Mucosa of descending colon (tissue), 3 donors: ENCODE results near the gene USP36. TPM values are rescaled to one million over a fixed set of nuclear protein-coding genes. Genes with fewer than 3 reads are reported as not detected.
"Not testable (repeated sequence)": the region's sequence is repeated elsewhere in the genome, so short reads cannot be mapped to it uniquely, and the experiment has no call there.

ENCODE experiments used
- ATAC-seq: fragments of 200-7000 bp; cut with Tn5 transposase; one replicate; pipeline ENCODE4 v1.9.1; 2020; ENCODE audit warnings: mild to moderate bottlenecking, moderate library complexity
- DNase-seq, 3 donors: peaks; one replicate each; pipeline ENCODE4 v3.0.0-alpha.2; 2020
- H3K36me3 ChIP-seq: fragments of 200-600 bp; one replicate; pipeline ENCODE4 v1.8.0; 2021; ENCODE audit warnings: low read depth, mild to moderate bottlenecking
- H3K4me1 ChIP-seq: fragments of 200-600 bp; one replicate; pipeline ENCODE4 v1.8.0; 2021; ENCODE audit warnings: low read depth, mild to moderate bottlenecking
- H3K4me3 ChIP-seq: fragments of 200-600 bp; one replicate; pipeline ENCODE4 v1.8.0; 2021; ENCODE audit warnings: mild to moderate bottlenecking
- H3K9me3 ChIP-seq: fragments of 200-600 bp; one replicate; pipeline ENCODE4 v1.8.0; 2021; ENCODE audit warnings: mild to moderate bottlenecking
- CTCF ChIP-seq: fragments of 200-600 bp; IDR thresholded peaks from one replicate; pipeline ENCODE4 v1.8.0; 2022; ENCODE audit warnings: antibody characterized with exemption, mild to moderate bottlenecking
- intact Hi-C, 2 donors: fragments of 100-400 bp; cut with DNase I in 1 of 2; cut with micrococcal nuclease in 1 of 2; formaldehyde crosslinking; loops; one replicate each; pipeline versions ENCODE4 v1.11.0 to v1.11.1; 2022; cut with DNase I, micrococcal nuclease
- total RNA-seq, 3 donors: library from RNA; stranded (reverse); fragmentation: NEBNext Ultra II Directional in 2 of 3; extraction: Animal tissue kit (Norgen Biotek cat#: 25700) in 2 of 3; gene quantifications; one replicate each; pipeline versions ENCODE4 v1.2.1 to v1.2.4, GENCODE V29; 2021 to 2023
- donor health status: DM: no; HTN: no; CAD: no; lungs with moderate emphysema.
- donor health status: DM: no; HTN: no; CAD: no.
- donor health status: DM: no; HTN: yes; CAD: no.

The USP36 gene
- total RNA-seq, 3 donors from 2014 or later: 36.0 to 67.7 (median 41.4) TPM

DNA sequence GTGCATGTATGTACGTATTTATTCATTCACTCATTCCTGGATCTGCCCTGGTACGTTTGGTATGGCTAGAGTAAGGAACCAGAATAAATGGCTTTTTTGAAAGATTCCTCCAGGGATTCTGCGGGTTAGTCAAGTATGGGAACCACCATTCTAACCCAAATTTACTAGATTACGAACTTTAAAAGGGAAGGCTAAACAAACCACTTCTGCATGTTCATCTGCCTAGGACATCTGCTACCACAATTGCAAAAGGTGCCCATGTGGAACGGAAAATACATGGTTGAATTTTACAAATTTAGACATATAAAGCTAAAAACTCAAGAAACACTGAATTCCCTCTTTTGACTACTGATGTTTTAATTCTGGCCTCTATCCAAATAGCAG, 80.7 kb downstream of the USP36 start:
- DNase-seq: no peak
- no peak overlapping the region for H3K4me3 ChIP-seq
- no peak for ATAC-seq
- intact Hi-C loops: no loop called here
- no peaks in the 10 kb centered on the region for H3K9me3 ChIP-seq
- peaks cover 5% of the 10 kb centered on the region for H3K4me1 ChIP-seq
- no peaks in the 10 kb centered on the region for H3K36me3 ChIP-seq
- TF ChIP-seq CTCF: no peak

- H3K36me3 ChIP-seq: no peaks in the 10 kb centered on the region
- peak; percentile 63 to 86 (median 74) for DNase-seq
- ATAC-seq: peak; percentile 90
- no peaks in the 10 kb centered on the region for H3K9me3 ChIP-seq
- no peak overlapping the region for H3K4me3 ChIP-seq
- TF ChIP-seq CTCF: no peak
- intact Hi-C loops: no loop called here
- H3K4me1 ChIP-seq: peaks cover 5% of the 10 kb centered on the region
These were observed 81.2 kb downstream of the USP36 start for GRCh38 chr17:78759203-78759968.

DNA sequence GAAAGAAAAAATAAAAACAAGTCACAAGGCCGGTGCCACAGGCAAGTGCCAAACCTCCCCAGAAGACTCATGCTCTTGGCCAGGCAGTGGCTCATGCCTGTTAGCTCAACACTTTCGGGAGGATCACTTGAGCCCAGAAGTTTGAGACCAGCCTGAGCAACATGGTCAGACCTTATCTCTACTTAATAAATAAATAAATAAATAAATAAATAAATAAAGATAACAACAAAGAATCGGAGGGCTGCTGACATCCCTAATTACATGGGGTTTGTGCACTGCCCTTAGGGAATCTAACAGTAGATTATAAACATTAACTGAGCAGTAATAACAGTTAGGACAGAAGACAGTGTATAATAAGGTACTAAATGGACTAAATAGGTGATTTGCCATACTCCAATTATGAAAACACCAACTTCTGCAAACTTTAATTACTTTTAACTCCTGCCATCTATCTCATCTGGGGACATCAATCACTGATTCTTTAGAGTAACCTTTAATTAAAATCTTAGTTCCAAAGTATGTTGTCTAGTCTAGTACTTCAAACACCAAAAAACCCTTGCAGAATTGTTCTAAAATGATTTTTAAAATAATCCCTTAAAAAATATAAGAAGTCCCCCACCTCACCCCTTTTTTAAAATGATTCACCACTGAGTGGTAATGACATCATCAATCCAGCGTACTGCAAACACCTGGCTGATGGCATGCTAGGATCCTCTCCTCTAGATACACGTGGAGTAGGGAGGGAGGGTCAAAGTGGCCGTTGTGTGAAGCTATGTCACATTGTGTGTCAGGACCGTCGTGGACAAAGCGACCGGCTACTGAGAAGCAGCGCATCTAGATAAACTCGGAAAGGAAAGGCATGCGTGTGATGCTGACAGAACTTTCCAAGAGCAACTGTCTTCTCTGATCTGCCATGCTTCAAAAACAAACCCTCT, 87.0 kb downstream of the USP36 start:
- H3K4me1 ChIP-seq: peaks cover 9% of the 10 kb centered on the region
- H3K9me3 ChIP-seq: no peaks in the 10 kb centered on the region
- no peaks in the 10 kb centered on the region for H3K36me3 ChIP-seq
- DNase-seq: no peak
- no peak for ATAC-seq
- no peak overlapping the region for H3K4me3 ChIP-seq
- intact Hi-C loops: no loop called here
- TF ChIP-seq CTCF: no peak

- H3K9me3 ChIP-seq: no peaks in the 10 kb centered on the region
- ATAC-seq: no peak
These were observed 89.0 kb downstream of the USP36 start for GRCh38 chr17:78751447-78752161.

DNA sequence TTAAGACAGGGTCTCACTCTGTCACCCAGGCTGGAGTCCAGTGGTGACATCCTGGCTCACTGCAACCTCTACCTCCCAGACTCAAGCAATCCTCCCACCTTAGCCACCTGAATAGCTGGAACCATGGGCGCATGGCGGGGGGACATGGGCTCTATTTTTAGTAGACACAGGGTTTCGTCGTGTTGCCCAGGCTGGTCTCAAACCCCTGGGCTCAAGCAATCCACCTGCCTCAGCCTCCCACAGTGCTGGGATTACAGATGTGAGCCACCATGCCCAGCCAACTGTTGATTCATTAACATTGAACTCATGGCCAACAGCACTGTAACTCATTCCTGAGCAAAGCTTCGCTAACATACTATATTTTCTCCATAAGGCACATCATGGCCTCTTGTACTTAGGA, 89.6 kb downstream of the USP36 start:
- H3K36me3 ChIP-seq, H3K9me3 ChIP-seq, ATAC-seq, intact Hi-C loops, DNase-seq, H3K4me3 ChIP-seq: not testable (repeated sequence)
- H3K4me1 ChIP-seq: peaks cover 15% of the 10 kb centered on the region

More at GRCh38 chr17:78751447-78752161, 89.0 kb downstream of the USP36 start:
- peaks cover 15% of the 10 kb centered on the region for H3K4me1 ChIP-seq
- H3K36me3 ChIP-seq: no peaks in the 10 kb centered on the region
- DNase-seq: no peak
- no peak overlapping the region for H3K4me3 ChIP-seq
- no peak for TF ChIP-seq CTCF
- intact Hi-C loops: no loop called here
